Activated naive CD4-positive, alpha-beta T cell treated with anti-CD3 and anti-CD28 coated beads for 36 hours (primary cell): Measurements from ENCODE around the gene FXYD2. TPM values are rescaled to one million over a fixed set of nuclear protein-coding genes. Genes with fewer than 3 reads are reported as not detected.

Experiments used
- CTCF ChIA-PET: fragments of 350-600 bp; sonication (Branson Sonifier 250); formaldehyde crosslinking; loops from one replicate; lab custom pipeline; 2021; ENCODE audit warnings: antibody characterized with exemption; lab: Charles Lee
- DNase-seq: peaks from one replicate; pipeline ENCODE4 v3.0.0-alpha.2; 2020
- H3K27ac Mint-ChIP-seq: one replicate; pipeline ENCODE4 v1.8.0; 2021; ENCODE audit warnings: mild to moderate bottlenecking, mixed read lengths
- H3K27me3 Mint-ChIP-seq: one replicate; pipeline ENCODE4 v1.8.0; 2021; ENCODE audit warnings: low read depth, mixed read lengths
- H3K36me3 Mint-ChIP-seq: one replicate; pipeline ENCODE4 v1.8.0; 2021; ENCODE audit warnings: low read depth, mixed read lengths
- H3K4me1 Mint-ChIP-seq: one replicate; pipeline ENCODE4 v1.8.0; 2021; ENCODE audit warnings: low read depth, mixed read lengths
- H3K4me3 Mint-ChIP-seq: one replicate; pipeline ENCODE4 v1.8.0; 2021; ENCODE audit warnings: mild to moderate bottlenecking, moderate library complexity, mixed read lengths
- H3K9me3 Mint-ChIP-seq: one replicate; pipeline ENCODE4 v1.8.0; 2021; ENCODE audit warnings: mixed read lengths
- intact Hi-C: fragments of 100-400 bp; cut with micrococcal nuclease; formaldehyde crosslinking; loops from one replicate; pipeline ENCODE4 v1.15.1; 2023
- total RNA-seq, 2 experiments: library from RNA; stranded (reverse); gene quantifications; one replicate each; pipeline ENCODE4 v1.2.3, GENCODE V29; 2021

The FXYD2 gene
- total RNA-seq, 2 experiments from 2014 or later, result 1.1 TPM; not detected in 1

DNA sequence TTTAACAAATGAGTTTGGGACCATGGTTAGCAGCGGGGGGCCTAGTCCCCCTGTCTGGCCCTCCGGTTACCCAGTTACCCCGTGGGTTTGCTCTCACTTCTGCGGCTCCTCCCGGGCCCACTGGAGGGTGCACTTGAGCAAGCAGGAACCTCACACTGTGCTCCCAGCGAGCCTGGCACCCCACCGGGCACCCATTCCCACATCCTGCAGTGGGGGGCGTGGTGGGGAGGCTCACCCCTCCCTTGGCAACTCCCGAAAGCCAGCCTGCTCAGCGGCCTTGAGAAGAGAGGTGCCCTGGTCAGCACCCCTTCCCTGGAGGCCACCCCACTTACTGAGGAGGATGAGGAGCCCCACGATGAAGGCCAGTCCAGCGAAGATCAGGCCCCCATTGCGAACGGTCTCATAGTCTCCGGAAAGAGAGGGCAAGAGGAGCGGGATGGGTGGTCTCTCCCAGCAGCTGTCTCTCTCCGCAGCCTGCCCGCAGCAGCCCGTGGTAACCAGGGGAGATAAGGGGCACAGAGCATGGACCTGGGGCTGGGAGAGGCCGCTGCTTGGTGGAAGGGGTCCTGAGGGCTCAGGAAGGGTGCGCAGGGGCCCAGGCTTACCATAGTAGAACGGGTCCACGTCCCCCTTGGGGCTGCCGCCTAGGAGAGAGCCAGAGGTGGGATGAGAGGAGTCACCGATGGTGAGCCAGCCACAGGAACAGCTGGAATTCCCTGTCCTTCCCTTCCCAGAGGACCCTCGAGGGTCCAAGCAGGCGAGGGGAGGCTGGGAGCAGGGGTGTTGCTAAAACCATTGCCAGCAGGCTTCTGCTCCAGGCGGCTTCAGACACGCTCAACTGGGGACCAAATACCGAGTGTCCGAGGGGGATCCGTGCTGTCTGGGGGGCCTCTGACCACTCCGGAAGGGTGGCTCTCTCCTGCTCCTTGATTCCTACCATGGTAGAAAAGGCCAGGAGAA lies 2.2 kb downstream of the FXYD2 start:
- Mint-ChIP-seq H3K9me3 (no peaks in the 10 kb centered on the region), H3K27me3 (no peaks in the 10 kb centered on the region), H3K36me3 (no peaks in the 10 kb centered on the region), H3K27ac (peak overlapping the region; percentile 46), H3K4me3 (no peak overlapping the region), H3K4me1 (peaks cover 49% of the 10 kb centered on the region)
- peak; percentile 80 for DNase-seq
- intact Hi-C loops, result loop anchor here (1.0 to 5.0 kb wide), 7 partner anchors 14 to 350 kb away; partner anchors contain the start of gene IL10RA
- CTCF ChIA-PET, result interaction anchor here (1.1 to 13.2 kb wide), 14 partner anchors 7 to 397 kb away, joined by 3 to 258 read pairs (median 6); no protein-coding TSS in a partner anchor

DNA sequence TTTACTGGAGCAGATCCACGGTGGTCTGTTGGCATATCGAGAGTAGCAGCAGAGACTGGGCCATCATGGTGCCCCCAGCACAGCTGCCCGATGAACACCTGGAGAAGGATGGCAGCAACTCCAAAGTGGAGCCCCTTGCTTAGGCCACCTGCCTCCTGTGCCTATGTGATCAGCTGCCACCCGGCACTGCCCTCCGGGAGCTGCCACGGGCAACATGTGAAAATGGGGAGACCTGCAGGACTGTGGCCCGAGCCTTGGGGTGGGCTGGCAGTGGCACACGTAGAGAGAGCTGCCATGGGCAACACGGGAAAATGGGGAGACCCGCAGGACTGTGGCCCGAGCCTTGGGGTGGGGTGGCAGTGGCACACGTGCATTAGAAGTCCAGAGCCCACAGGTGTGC lies 3.1 kb downstream of the FXYD2 start:
- H3K27ac Mint-ChIP-seq, result no peak overlapping the region
- intact Hi-C loops, result loop anchor here (5.0 kb wide), 1 partner anchor 351 kb away; no protein-coding TSS in a partner anchor
- H3K4me3 Mint-ChIP-seq, result no peak overlapping the region

DNA sequence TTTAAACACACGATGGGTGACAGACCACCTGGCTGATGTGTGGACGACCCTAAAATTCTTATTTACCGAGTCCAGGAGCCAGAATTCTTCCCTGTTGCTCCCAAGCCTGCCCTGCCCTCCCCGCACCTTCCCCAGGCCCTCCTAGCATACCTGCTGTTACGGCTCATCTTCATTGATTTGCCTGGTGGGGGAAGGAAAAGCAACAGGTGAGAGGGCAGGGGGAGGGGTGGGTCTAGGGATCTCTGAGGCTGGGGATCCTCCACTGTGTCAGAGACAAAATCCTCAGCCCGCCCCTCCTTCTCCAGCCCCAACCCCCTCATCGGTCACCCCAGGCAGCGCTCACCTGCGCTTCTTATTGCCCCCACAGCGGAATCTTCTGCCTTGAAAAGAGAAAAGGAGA lies 4.0 kb downstream of the FXYD2 start:
- Mint-ChIP-seq H3K9me3 (no peaks in the 10 kb centered on the region), H3K4me3 (no peak overlapping the region), H3K36me3 (no peaks in the 10 kb centered on the region), H3K27ac (no peak overlapping the region), H3K27me3 (no peaks in the 10 kb centered on the region), H3K4me1 (peaks cover 64% of the 10 kb centered on the region)
- no peak for DNase-seq
- CTCF ChIA-PET, result interaction anchor here (1.2 to 13.2 kb wide), 7 partner anchors 8 to 395 kb away, joined by 3 to 258 read pairs (median 10); no protein-coding TSS in a partner anchor
- intact Hi-C loops, result loop anchor here (5.0 kb wide), 1 partner anchor 352 kb away; no protein-coding TSS in a partner anchor

More for the DNA sequence above, 3.1 kb downstream of the FXYD2 start:
- peaks cover 55% of the 10 kb centered on the region for H3K4me1 Mint-ChIP-seq
- no peaks in the 10 kb centered on the region for H3K27me3 Mint-ChIP-seq
- H3K36me3 Mint-ChIP-seq, result no peaks in the 10 kb centered on the region
- DNase-seq, result no peak
- CTCF ChIA-PET, result interaction anchor here (1.2 to 13.2 kb wide), 5 partner anchors 12 to 231 kb away, joined by 3 to 258 read pairs (median 10); no protein-coding TSS in a partner anchor
- no peaks in the 10 kb centered on the region for H3K9me3 Mint-ChIP-seq

DNA sequence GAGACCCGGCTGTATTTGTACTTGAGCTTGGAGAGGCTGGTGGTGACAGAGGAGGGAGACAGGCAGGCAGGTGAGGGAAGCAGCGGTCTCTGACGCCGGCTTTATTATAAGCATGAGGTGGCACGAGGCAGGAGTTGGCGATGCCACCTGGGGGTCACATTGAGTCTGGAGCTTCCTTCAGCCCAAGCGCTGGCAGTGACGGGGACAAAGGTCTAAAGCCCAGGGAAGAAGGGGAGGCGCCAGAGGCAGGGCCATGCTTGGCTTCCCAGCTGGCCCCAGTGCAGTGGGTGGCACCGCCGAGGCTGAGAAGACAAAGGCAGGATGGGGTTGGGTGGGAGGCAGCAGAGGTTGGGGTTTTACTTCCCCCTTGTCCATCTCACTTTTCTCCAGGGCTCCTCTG lies 4.5 kb downstream of the FXYD2 start:
- Mint-ChIP-seq H3K27ac (no peak overlapping the region), H3K4me3 (no peak overlapping the region), H3K27me3 (no peaks in the 10 kb centered on the region), H3K9me3 (no peaks in the 10 kb centered on the region), H3K4me1 (peaks cover 69% of the 10 kb centered on the region), H3K36me3 (no peaks in the 10 kb centered on the region)
- CTCF ChIA-PET, result interaction anchor here (2.0 to 13.2 kb wide), 4 partner anchors 8 to 394 kb away, joined by 5 to 258 read pairs (median 39); no protein-coding TSS in a partner anchor
- DNase-seq, result no peak
- intact Hi-C loops, result loop anchor here (5.0 kb wide), 1 partner anchor 352 kb away; no protein-coding TSS in a partner anchor

DNA sequence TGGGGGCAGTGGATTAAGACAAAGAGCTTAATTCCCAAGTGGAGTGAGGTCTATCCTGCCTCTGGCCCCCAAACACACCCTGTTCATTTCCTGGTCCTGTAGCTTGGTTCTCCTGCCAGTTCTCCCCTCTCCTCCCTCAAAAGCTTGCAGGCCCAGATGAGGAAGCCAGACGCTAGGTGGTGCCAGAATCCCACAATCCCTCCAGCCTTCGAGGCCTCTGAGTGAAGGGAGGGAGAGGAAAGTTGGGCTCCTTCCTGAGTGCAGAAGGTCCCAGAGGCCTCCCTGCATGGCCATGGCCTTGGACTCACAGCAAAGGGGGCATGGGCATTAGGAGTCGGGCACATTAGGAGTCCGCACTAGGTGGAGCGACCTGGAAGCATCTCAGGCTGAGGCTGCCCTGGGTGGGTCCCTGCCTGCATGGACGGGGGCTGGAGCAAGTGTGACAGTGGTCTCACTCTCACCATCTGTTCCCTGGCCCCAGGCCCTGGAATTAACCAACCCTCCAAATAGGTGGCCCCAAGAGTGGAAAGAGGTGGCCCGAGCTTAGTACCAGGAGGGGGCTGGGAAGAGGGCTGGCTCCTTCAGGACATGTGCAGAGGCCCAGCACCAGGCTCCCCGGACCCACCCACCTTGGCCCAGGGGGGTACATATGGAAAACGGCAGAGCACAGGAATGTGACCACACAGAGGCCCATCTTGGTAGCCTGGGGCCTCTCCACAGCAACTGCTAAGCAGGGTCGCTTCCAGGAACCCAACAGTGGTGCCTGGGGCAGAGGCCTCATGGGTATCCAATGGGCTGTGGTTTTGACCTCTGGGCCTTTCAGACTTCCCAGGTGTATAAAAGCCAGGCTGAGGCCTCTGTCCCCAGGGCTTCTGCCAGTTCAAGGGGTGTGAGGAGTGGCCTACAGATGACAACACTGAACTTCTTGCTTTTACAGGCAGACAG lies 5.2 kb downstream of the FXYD2 start:
- H3K9me3 Mint-ChIP-seq, result no peaks in the 10 kb centered on the region
- no peaks in the 10 kb centered on the region for H3K27me3 Mint-ChIP-seq

DNA sequence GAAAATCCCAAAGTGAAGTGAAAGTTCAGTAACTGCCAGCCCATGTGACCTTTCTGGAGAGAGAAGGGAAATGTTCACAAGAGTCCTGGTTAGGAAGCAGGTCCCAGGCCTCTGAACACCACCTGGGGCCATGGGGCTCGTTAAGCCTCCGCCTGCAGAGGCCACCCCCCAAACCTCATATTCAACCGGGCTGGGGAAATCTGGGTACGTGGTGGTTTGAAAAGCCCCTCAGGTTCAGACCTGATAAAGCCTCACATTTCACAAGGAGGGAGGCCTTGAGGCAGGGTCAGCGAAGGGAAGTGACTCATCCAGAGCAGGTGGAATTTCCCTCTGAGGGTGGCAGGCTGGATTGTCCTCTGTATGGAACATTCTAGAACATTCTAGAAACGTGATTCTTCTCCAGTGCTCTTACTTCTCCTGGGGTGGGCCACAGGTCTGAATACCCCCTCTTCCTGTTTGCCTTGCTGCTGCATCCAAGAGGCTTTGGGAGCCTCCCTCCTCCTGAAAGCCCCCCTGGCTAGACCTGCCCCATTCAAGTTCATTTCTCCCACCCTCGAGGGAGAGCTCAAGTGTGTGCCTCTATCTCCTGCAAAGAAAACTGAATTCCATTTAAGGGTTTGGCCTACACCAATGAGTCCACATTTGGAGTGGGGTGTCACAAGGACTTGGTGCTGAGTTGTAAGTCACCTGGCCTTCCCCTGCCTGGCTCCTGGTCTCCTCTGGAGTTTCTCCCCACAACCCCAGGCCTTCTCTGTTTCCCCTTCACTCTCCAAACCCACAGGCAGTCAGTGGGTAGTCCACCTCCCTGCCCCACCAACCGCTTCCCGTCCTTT lies 6.3 kb downstream of the FXYD2 start:
- intact Hi-C loops, result loop anchor here (1.0 to 10.0 kb wide), 4 partner anchors 228 to 1043 kb away; partner anchors contain the start of genes BUD13 and CD3D
- peak; percentile 83 for DNase-seq
- Mint-ChIP-seq H3K36me3 (no peaks in the 10 kb centered on the region), H3K4me3 (peak overlapping the region; percentile 56), H3K27me3 (no peaks in the 10 kb centered on the region), H3K4me1 (peaks cover 71% of the 10 kb centered on the region), H3K27ac (peak overlapping the region; percentile 95), H3K9me3 (no peaks in the 10 kb centered on the region)
- CTCF ChIA-PET, result interaction anchor here (0.8 to 13.2 kb wide), 15 partner anchors 10 to 393 kb away, joined by 3 to 258 read pairs (median 5); no protein-coding TSS in a partner anchor

More for the DNA sequence above, 5.2 kb downstream of the FXYD2 start:
- intact Hi-C loops, result loop anchor here (5.0 to 10.0 kb wide), 3 partner anchors 353 to 1045 kb away; partner anchors contain the start of gene BUD13
- H3K4me3 Mint-ChIP-seq, result no peak overlapping the region
- H3K27ac Mint-ChIP-seq, result peak overlapping the region; percentile 95
- H3K36me3 Mint-ChIP-seq, result no peaks in the 10 kb centered on the region
- DNase-seq, result peak; percentile 48
- H3K4me1 Mint-ChIP-seq, result peaks cover 73% of the 10 kb centered on the region
- CTCF ChIA-PET, result interaction anchor here (0.8 to 13.2 kb wide), 7 partner anchors 9 to 394 kb away, joined by 3 to 258 read pairs (median 21); no protein-coding TSS in a partner anchor

DNA sequence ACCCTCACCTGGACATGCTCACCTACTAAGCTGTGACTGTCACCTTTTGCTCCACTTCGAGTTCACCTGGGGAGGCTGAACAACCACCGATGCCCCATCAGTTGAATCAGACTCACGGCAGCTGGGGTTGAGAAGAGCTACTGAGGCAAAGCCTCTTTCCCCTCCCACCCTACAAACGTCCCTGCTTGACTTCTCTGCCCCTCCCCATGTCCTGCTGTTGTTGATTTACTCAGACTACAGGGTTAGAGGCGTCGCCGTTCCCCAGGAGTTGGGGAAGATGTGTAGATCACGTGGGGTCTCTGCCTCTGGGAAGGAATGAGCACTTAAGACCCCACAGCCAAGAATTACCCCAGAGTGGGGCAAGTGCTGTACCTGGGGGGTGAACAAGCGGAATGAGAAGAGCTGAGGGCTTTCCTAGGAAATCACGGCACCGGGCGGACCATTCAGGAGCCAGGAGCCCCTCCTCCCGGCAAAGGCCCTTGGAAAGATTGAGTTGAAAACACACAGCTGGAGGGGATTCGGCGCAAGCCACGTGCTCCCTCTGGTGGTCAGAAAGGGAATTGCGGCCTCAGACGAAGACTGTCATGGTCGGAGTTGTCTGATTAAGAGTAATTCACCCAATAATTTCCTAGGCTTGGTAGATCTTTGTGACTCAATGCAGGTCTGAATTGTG lies 7.0 kb downstream of the FXYD2 start:
- intact Hi-C loops, result loop anchor here (1.0 to 10.0 kb wide), 7 partner anchors 10 to 1043 kb away; partner anchors contain the start of genes BUD13 and CD3D
- CTCF ChIA-PET, result interaction anchor here (0.8 to 13.2 kb wide), 17 partner anchors 10 to 392 kb away, joined by 3 to 258 read pairs (median 5); no protein-coding TSS in a partner anchor
- H3K27me3 Mint-ChIP-seq, result no peaks in the 10 kb centered on the region
- H3K4me3 Mint-ChIP-seq, result peak overlapping the region; percentile 56
- H3K27ac Mint-ChIP-seq, result peak overlapping the region; percentile 95
- H3K9me3 Mint-ChIP-seq, result no peaks in the 10 kb centered on the region
- no peaks in the 10 kb centered on the region for H3K36me3 Mint-ChIP-seq
- peaks cover 65% of the 10 kb centered on the region for H3K4me1 Mint-ChIP-seq
- DNase-seq, result peak; percentile 98

DNA sequence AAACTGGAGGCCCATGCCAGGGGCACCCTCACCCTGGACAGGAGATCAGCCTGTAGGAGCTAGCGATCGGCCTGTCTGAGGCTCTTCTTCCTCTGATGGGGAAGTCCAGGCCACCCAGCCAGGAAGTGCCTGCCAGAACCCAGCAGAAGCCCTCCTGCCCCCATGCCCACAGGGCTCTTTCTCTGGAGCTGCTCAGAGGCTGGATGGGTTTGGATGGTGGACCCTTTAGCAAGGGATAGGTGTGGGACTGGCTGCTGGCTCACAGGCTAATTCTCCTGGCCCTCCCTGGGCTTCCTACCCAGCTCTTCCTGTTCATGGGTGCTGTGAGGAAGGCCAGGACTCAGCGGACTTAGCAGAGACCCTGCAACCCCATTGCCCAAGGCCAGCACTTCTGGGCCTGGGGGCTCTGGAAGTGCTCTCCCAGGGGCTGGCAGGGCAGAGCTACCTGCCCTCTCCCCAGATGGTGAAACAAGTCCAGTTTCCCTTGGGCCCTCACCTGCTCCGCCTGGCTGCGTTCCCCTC lies 7.6 kb downstream of the FXYD2 start:
- CTCF ChIA-PET, result interaction anchor here (0.6 to 13.2 kb wide), 18 partner anchors 11 to 391 kb away, joined by 3 to 258 read pairs (median 5); no protein-coding TSS in a partner anchor
- no peaks in the 10 kb centered on the region for H3K36me3 Mint-ChIP-seq
- H3K27ac Mint-ChIP-seq, result peak overlapping the region; percentile 95
- DNase-seq, result peak; percentile 37
- intact Hi-C loops, result loop anchor here (1.0 to 10.0 kb wide), 5 partner anchors 10 to 1042 kb away; partner anchors contain the start of gene BUD13
- no peaks in the 10 kb centered on the region for H3K9me3 Mint-ChIP-seq
- no peaks in the 10 kb centered on the region for H3K27me3 Mint-ChIP-seq
- H3K4me1 Mint-ChIP-seq, result peaks cover 61% of the 10 kb centered on the region
- H3K4me3 Mint-ChIP-seq, result peak overlapping the region; percentile 56

DNA sequence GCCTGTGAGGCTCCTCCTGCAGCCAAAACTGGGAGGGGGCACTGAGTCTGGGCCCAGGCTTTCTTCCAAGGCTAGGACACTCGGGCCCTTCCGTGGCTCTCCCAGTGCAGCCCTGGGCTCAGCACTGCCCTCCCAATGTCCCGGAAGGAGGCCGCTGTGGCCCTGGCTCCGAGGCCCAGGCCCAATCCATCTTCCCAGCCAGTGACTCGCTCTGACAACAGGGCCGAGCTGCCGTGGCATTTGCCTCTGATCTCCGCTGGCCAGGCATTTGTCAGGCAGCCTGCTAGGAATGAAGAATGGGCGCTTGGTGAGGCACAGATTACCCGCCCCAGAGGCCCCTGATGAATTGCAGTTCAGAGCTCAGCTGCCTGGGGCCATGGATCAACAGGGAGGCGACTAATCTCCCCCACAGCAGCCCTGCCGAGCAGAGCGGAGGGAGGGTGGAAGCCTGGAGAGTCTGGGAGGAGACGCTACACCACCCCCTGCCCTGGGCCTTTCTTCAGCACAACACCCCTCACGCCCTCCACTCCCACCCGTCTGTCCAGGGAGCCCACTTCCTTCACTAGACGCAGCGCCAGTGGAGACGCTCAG lies 8.3 kb downstream of the FXYD2 start:
- CTCF ChIA-PET, result interaction anchor here (0.6 to 13.2 kb wide), 19 partner anchors 7 to 391 kb away, joined by 3 to 258 read pairs (median 5); no protein-coding TSS in a partner anchor
- DNase-seq, result peak; percentile 15
- peaks cover 58% of the 10 kb centered on the region for H3K4me1 Mint-ChIP-seq
- intact Hi-C loops, result loop anchor here (5.0 to 10.0 kb wide), 2 partner anchors 964 to 1041 kb away; partner anchors contain the start of gene BUD13
- peak overlapping the region; percentile 46 for H3K4me3 Mint-ChIP-seq
- no peaks in the 10 kb centered on the region for H3K27me3 Mint-ChIP-seq
- H3K9me3 Mint-ChIP-seq, result no peaks in the 10 kb centered on the region
- no peaks in the 10 kb centered on the region for H3K36me3 Mint-ChIP-seq
- H3K27ac Mint-ChIP-seq, result peak overlapping the region; percentile 95
